ENCODE results near the gene INTS7.

The INTS7 gene

DNA sequence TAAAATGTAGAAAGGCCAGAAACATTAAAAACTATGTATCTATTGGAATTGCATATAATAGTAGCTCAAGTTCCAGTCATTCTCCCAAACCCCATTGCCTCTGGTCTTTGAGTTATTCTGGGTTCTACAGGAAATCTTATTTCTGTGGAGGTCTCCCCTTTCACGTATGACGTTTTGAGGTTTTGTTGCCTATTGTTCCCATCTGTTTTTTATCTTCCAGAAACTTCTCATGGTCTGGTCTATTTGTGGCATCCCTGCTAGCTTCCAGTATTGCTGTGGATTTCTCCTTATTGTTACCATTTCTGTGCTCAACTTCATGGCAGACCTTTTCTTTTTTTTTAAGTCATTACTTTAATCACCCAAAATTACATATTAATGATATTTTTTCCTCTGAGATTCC lies 43.5 kb upstream of the INTS7 start:
- H3K4me3 ChIP-seq (ENCODE audit: low read length, poor library complexity, severe bottlenecking) = no peak overlapping the region
- H3K79me2 ChIP-seq (ENCODE audit: insufficient read depth, low read length) = no peaks in the 10 kb centered on the region
- no peaks in the 10 kb centered on the region for H3K4me1 ChIP-seq (ENCODE audit: insufficient read depth, low read length, poor library complexity, severe bottlenecking)
- no peak for TF ChIP-seq EZH2phosphoT487 (IDR thresholded peaks at IDR 0.05; ENCODE audit: borderline replicate concordance)
- TF ChIP-seq, protein P1, sequence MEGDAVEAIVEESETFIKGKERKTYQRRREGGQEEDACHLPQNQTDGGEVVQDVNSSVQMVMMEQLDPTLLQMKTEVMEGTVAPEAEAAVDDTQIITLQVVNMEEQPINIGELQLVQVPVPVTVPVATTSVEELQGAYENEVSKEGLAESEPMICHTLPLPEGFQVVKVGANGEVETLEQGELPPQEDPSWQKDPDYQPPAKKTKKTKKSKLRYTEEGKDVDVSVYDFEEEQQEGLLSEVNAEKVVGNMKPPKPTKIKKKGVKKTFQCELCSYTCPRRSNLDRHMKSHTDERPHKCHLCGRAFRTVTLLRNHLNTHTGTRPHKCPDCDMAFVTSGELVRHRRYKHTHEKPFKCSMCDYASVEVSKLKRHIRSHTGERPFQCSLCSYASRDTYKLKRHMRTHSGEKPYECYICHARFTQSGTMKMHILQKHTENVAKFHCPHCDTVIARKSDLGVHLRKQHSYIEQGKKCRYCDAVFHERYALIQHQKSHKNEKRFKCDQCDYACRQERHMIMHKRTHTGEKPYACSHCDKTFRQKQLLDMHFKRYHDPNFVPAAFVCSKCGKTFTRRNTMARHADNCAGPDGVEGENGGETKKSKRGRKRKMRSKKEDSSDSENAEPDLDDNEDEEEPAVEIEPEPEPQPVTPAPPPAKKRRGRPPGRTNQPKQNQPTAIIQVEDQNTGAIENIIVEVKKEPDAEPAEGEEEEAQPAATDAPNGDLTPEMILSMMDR (conservative IDR thresholded peaks at IDR 0.05; ENCODE audit: low read length) = no peak
- no peaks in the 10 kb centered on the region for H4K20me1 ChIP-seq (ENCODE audit: insufficient read depth, low read length, poor library complexity, severe bottlenecking)
- no peaks in the 10 kb centered on the region for H3F3A ChIP-seq (ENCODE audit: low read depth)
- H3K4me2 ChIP-seq (ENCODE audit: low read depth, low read length, poor library complexity, severe bottlenecking) = no peak overlapping the region
- H3K36me3 ChIP-seq (ENCODE audit: insufficient read depth, low read length) = peaks cover 93% of the 10 kb centered on the region
- no peaks in the 10 kb centered on the region for H3K27me3 ChIP-seq (ENCODE audit: insufficient read depth, low read length, poor library complexity, severe bottlenecking)
- H3K9ac ChIP-seq (ENCODE audit: low read depth, low read length, poor library complexity, severe bottlenecking) = no peak overlapping the region
- H2AFZ ChIP-seq (ENCODE audit: low read length) = no peak overlapping the region
- no peaks in the 10 kb centered on the region for H3K9me3 ChIP-seq (ENCODE audit: insufficient read depth, low read depth, low read length)
- H3K9me2 ChIP-seq (replicated peaks; ENCODE audit: low read depth, low read length) = no peaks in the 10 kb centered on the region

DNA sequence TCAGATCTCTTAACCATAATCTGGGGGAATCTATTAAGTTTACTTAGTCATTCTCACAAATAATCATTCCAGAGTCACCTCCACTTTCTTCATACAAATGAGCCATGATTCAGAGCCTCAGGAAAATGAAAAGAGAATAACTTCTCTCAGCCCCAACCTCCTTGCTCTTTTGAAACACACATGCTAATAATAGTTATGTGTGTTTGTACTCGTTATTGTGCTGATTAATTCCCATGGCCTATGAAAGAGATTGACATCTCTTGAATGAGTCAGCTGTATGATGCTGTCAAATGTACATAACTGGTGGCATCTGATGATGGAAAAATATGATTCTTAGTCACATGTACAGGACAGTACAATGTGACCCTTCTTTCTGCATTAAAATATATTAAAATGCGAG lies 41.7 kb upstream of the INTS7 start:
- H3K9me2 ChIP-seq (replicated peaks; ENCODE audit: low read depth, low read length) = no peaks in the 10 kb centered on the region
- H4K20me1 ChIP-seq (ENCODE audit: insufficient read depth, low read length, poor library complexity, severe bottlenecking) = no peaks in the 10 kb centered on the region
- H3K4me1 ChIP-seq (ENCODE audit: insufficient read depth, low read length, poor library complexity, severe bottlenecking) = no peaks in the 10 kb centered on the region
- no peaks in the 10 kb centered on the region for H3K79me2 ChIP-seq (ENCODE audit: insufficient read depth, low read length)
- H3K9me3 ChIP-seq (ENCODE audit: insufficient read depth, low read depth, low read length) = no peaks in the 10 kb centered on the region
- no peak overlapping the region for H3K9ac ChIP-seq (ENCODE audit: low read depth, low read length, poor library complexity, severe bottlenecking)
- TF ChIP-seq EZH2phosphoT487 (IDR thresholded peaks at IDR 0.05; ENCODE audit: borderline replicate concordance) = no peak
- TF ChIP-seq, protein P1 (conservative IDR thresholded peaks at IDR 0.05; ENCODE audit: low read length) = no peak
- no peak overlapping the region for H3K4me2 ChIP-seq (ENCODE audit: low read depth, low read length, poor library complexity, severe bottlenecking)
- H3K4me3 ChIP-seq (ENCODE audit: low read length, poor library complexity, severe bottlenecking) = no peak overlapping the region
- H2AFZ ChIP-seq (ENCODE audit: low read length) = no peak overlapping the region
- H3K27me3 ChIP-seq (ENCODE audit: insufficient read depth, low read length, poor library complexity, severe bottlenecking) = no peaks in the 10 kb centered on the region
- no peaks in the 10 kb centered on the region for H3F3A ChIP-seq (ENCODE audit: low read depth)
- H3K36me3 ChIP-seq (ENCODE audit: insufficient read depth, low read length) = peaks cover 89% of the 10 kb centered on the region

DNA sequence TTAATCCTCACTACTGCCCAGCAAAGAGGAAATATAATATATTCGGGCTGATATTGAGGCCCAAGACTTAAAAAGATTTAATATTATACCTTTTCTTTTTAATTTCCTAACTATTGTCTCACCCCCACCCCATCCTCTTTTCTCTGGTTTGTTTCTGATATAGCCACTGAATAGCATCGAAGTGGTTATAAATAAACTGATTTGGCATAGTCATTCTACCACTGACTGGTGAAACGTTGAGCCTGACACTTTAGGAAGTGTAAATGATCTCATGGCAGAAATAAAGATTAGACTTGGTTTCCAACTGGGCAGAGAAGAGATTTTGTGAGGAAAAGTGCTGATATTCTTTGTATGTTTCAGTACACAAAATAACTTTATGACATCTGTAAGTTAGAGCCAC lies 39.5 kb upstream of the INTS7 start:
- Histone ChIP-seq H3K9me2 (replicated peaks; ENCODE audit: low read depth, low read length) (no peaks in the 10 kb centered on the region), H3K27me3 (ENCODE audit: insufficient read depth, low read length, poor library complexity, severe bottlenecking) (no peaks in the 10 kb centered on the region), H3K79me2 (ENCODE audit: insufficient read depth, low read length) (no peaks in the 10 kb centered on the region), H3K4me1 (ENCODE audit: insufficient read depth, low read length, poor library complexity, severe bottlenecking) (no peaks in the 10 kb centered on the region), H3K36me3 (ENCODE audit: insufficient read depth, low read length) (peaks cover 88% of the 10 kb centered on the region), H3K9me3 (ENCODE audit: insufficient read depth, low read depth, low read length) (no peaks in the 10 kb centered on the region), H3K4me2 (ENCODE audit: low read depth, low read length, poor library complexity, severe bottlenecking) (no peak overlapping the region), H4K20me1 (ENCODE audit: insufficient read depth, low read length, poor library complexity, severe bottlenecking) (no peaks in the 10 kb centered on the region), H2AFZ (ENCODE audit: low read length) (no peak overlapping the region), H3K9ac (ENCODE audit: low read depth, low read length, poor library complexity, severe bottlenecking) (no peak overlapping the region), H3F3A (ENCODE audit: low read depth) (no peaks in the 10 kb centered on the region), H3K4me3 (ENCODE audit: low read length, poor library complexity, severe bottlenecking) (no peak overlapping the region)
- TF ChIP-seq EZH2phosphoT487 (IDR thresholded peaks at IDR 0.05; ENCODE audit: borderline replicate concordance) = no peak
- TF ChIP-seq, protein P1 (conservative IDR thresholded peaks at IDR 0.05; ENCODE audit: low read length) = no peak
